ENCODE results near the gene AOC2. TPM values are rescaled to one million over a fixed set of nuclear protein-coding genes. Genes with fewer than 3 reads are reported as not detected.
"Not testable (repeated sequence)": the region's sequence is repeated elsewhere in the genome, so short reads cannot be mapped to it uniquely, and the experiment has no call there.

Gene AOC2
- total RNA-seq, 1 donor from 2014 or later, result 0.26 TPM

DNA sequence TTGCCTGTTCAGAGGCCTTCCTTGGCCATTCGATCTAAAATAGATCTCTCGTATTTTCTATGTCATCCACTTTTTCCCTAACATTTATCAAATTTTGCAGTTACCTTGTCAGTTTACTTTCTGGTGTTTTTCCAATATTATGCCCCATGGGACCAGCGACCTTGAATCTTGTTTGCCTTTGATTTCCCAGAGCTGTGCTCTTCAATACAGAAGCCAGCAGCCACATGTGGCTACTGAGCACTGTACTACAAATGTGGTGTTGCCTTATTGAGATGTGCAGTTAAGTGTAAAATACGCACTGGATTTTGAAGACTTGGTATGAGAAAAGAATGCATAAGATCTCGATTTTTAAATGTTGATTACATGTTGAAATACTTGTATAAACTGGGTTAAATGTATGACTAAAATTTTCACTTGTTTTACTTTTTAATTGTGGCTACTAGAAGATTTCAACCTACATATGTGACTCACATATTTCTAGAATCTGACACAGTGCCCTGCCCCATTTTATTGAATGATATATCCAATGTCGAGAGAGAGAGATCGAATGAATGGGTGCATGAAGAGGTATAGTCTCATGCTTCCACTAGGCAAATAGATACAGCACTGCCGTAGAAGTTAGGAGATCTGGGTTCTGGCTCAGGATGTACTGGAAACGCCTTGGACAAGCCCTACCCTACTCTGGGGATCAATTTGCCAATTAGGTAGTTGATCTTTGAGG is 12.0 kb upstream of the AOC2 start:
- DNase-seq (ENCODE audit: low read depth in 2 of 2), result no peak

DNA sequence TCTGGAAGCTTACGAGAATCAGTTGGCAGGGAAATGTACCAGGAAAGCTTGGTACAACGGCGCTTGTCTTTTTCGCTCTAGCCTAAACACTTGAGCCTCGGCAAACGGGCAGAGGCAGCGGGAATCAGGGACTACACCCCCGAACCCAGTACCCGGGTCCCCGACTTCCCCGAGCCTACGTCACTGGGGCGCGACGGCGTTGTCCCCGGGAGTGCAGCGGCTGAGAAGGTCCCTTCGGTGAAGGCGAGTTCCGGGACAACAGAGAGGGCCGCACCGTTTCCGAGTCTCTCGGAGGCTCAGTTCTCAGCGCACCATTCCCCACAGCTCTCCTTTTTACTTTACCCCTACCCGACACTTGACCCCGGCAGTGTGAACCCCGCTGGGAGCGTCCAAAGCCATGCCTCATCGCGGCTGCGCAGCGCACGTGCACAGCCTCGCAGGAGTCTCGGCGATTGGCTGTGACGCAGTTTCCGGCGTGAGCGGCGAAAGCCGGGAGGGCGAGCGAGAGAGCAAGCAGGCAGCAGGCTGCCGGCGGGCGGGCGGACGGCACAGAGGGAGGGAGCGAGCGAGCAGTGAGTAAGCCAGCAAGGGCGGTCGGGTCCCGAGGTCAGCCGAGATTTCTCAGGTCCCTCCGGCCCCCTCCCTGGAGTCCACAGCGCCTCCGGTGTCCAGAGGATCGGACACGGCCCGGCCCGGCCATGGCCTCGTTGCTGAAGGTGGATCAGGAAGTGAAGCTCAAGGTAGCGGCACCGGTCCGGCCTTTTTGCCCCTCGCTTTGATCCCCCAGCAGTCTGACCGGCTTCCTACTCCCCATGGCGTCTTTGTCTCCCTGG is 11.2 kb upstream of the AOC2 start, which contains the start of gene PSME3:
Gene PSME3, plus strand, starts transcription at position 464 of the 833 bp plus-strand sequence. Its CDS starts 235 bp downstream, at position 699.
- peak; percentile 78 to 88 for DNase-seq (ENCODE audit: low read depth in 2 of 2)

DNA sequence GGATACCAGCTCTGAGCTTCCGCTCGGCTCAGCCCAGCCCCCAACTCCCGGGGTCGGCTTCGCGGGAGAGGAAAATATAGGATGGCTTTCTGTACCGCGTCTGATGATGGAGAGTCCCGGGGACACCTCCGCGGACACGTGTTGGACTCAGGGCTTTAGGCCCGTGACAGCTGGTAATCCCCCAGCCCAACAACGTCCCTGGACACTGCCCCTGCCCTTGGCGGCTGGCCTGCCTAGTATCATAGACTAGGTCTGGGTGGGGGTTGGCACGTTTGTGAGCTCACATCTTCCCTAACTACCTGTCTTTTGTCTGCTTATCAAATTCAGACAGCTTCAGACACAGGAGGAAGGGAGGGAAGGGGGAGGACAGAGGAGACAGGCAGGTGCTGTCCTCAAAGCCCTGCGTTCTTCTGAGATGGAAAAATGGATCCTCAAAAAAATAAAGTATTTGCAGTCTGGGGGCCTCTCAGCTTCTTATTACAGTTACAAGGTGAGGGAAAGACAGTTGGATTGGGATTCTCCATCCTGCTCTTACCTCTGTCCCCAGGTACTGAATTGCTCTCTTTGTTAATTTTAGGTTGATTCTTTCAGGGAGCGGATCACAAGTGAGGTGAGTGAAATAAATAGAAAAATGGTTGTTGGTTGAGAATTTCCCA is 10.5 kb upstream of the AOC2 start:
- DNase-seq (ENCODE audit: low read depth in 2 of 2), result no peak

DNA sequence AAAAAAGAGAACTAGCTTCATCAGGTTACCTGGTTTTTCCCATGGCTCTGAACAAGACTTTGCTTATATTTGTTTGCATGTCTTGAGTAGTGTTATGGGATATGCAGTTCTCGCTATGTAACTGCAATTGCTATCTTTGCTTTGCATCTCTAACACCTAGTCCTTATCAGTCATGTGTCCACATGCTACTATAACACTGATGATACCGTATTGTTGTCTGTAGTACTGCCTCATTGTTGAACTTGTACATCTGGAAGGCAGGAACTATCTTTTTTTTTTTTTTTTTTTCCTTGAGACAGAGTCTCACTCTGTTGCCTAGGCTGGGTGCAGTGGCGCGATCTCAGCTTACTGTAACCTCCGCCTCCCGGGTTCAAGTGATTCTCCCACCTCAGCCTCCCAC is 8.6 kb upstream of the AOC2 start:
- no peak for DNase-seq (ENCODE audit: low read depth in 2 of 2)

DNA sequence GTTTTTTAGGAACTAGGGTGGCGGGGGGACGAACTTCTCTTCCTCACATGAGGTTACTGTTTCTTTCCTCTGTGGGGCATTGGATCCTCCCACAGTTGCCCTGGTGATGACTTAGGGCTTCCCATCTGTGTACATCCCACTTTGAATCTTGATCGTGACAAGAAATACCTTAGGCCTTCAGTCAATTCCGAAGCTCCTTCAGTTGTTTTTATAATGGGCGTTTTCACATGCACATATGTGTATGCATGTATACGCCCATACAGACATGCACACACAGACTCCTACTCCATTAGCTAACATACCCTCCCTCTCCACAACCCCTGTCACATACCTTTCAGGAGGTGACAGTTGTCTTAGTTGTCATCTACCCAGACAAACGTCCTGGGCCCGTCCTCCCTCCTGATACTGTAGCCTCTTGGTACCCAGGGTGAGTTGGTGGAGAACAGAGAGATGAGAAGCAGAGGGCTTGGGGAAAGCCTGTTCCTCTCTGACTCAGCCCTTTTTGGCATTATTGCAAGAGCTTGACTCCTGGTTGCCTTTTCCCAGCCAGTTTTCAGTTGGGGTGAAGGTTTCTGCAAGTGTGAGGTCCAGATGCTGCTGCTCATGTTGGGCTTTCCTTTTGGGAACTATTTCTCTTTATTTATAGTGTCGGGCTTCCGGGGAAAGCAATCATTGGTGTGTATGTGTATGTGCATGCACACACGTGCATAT is 2.2 kb upstream of the AOC2 start:
- no peak for DNase-seq (ENCODE audit: low read depth in 2 of 2)

DNA sequence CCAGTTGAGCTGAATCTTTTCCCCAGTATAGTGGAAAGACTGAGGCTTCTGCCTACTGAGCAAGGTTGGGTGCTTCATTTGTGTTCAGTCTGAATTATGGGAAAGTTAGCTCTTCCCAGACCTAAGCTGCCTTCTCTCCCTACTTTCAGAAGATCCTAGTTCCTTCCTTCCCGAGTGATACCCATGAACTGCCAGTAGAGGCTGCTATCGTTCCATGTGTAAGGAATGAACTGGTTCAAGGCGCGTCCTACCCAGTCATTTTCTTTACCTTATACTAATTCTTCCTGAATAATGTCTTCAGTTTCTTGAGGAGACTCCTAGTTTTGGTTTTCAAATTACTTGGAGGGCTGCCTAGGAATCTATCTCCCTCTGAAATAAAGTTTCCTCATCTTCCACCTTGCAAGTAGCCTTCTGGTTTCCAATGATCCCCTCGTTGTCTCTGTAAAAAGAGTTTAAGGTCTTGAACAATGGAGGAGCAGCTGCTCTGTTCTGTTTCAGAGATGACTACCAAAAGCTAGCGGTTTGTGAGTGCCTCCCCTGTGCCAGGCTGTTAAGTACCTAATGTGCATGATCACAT is 934 bp upstream of the AOC2 start:
- peak; percentile 55 to 78 for DNase-seq (ENCODE audit: low read depth in 2 of 2)

DNA sequence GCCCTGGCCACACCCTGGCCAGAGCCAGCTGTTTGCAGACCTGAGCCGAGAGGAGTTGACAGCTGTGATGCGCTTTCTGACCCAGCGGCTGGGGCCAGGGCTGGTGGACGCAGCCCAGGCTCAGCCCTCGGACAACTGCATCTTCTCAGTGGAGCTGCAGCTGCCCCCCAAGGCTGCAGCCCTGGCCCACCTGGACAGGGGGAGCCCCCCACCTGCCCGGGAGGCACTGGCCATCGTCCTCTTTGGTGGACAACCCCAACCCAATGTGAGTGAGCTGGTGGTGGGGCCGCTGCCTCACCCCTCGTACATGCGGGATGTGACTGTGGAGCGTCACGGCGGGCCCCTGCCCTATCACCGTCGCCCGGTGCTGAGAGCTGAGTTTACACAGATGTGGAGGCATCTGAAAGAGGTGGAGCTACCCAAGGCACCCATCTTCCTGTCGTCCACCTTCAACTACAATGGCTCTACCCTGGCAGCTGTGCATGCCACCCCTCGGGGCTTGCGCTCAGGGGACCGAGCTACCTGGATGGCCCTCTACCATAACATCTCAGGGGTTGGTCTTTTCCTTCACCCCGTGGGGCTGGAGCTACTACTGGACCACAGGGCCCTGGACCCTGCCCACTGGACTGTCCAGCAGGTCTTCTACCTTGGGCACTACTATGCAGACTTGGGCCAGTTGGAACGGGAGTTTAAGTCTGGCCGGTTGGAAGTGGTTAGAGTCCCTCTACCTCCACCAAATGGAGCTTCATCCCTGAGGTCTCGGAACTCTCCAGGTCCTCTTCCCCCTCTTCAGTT is 578 bp downstream of the AOC2 start:
- DNase-seq (ENCODE audit: low read depth in 2 of 2), result no peak

DNA sequence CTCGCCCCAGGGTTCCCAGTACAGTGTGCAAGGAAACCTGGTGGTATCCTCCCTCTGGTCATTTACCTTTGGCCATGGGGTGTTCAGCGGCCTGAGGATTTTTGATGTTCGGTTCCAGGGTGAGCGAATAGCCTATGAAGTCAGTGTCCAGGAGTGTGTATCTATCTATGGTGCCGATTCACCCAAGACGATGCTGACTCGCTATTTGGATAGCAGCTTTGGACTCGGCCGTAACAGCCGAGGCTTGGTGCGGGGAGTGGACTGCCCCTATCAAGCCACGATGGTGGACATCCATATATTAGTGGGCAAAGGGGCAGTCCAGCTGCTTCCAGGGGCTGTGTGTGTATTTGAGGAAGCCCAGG is 1.2 kb downstream of the AOC2 start:
- DNase-seq (ENCODE audit: low read depth in 2 of 2), result no peak

DNA sequence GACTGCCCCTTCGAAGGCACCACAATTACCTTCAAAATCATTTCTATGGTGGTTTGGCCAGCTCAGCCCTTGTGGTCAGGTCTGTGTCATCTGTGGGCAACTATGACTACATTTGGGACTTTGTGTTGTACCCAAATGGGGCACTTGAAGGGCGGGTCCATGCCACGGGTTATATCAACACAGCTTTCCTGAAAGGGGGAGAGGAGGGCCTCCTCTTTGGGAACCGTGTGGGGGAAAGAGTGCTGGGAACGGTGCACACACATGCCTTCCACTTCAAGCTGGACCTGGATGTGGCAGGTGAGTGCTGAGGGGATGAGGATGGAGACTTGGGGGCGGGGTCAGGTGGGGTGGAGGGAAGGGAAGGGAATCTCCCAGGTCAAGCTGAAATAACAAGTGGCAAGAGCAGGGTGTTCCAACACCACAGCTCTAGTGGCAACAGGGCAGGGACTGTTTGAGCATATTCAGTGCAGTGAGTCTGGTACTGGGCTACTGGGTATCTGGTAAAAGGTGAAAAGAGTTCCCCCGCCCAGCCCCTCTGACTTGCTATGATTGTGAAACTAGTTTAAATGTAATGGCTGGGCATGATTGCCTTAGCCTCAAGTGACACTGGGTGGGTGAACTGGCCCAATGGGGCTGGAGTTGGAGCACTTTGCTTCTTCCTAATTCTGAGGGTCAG is 1.7 kb downstream of the AOC2 start:
- no peak for DNase-seq (ENCODE audit: low read depth in 2 of 2)

DNA sequence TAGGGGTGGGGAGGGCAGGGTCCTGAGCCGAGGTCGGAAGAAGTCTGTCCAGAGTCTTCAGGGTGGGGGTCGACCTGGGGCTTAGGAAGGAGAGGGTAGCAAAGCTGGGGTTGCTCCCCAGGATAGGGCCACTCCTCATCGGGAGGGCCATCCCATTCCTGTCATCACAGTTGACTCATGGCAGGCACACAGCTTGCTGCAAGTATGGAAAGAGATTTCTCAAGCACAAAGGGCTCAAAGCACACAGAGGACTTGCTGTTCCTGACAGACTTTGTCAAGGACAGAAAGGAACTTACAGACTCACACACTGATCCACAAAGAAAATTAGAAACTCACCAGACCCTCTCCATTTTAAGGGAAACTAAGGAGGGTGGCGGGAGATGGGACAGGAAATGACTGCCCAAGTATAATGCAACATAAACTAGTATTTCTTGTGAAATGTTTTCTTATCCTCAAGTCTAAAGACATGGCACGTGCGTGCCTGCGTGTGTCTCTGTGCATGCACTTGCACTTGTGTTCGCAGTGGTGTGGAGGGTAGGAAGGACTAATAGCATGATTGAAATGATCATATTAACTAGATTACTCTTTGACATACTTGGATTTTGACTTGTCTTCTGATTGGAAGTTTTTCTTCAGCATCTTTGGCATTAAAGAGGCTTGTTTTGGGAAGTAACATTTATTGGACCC is 2.4 kb downstream of the AOC2 start:
- DNase-seq (ENCODE audit: low read depth in 2 of 2), result no peak

DNA sequence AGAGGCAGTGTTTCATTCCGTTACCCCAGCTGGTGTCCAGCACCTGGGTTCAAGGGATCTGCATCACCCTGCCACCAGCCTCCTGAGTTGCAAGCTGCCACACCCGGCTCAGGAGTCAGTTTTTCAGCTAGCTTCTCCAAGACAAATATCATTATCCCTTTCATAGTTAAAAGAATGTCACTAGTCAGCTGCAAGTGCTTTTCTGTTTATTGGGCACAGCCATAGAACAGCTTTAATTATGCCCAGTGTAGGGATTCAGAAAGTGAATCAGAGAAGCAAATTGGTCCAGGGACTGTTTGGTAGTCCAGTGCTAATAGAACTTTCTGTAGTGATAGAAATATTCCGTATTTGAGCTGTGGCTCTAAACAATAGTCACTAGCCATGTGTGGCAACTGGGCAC is 3.7 kb downstream of the AOC2 start:
- no peak for DNase-seq (ENCODE audit: low read depth in 2 of 2)

DNA sequence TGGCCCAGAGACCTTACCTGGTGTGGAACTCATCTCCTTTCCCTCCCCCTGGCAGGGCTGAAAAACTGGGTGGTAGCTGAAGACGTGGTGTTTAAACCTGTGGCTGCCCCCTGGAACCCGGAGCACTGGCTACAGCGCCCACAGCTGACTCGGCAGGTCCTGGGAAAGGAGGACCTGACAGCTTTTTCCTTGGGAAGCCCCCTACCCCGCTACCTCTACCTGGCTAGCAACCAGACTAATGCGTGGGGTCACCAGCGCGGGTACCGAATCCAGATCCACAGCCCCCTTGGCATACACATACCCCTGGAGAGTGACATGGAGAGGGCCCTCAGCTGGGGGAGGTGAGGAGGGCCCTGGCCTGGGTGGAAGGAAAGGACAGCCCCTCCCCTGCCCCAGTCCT is 4.7 kb downstream of the AOC2 start:
- no peak for DNase-seq (ENCODE audit: low read depth in 2 of 2)

DNA sequence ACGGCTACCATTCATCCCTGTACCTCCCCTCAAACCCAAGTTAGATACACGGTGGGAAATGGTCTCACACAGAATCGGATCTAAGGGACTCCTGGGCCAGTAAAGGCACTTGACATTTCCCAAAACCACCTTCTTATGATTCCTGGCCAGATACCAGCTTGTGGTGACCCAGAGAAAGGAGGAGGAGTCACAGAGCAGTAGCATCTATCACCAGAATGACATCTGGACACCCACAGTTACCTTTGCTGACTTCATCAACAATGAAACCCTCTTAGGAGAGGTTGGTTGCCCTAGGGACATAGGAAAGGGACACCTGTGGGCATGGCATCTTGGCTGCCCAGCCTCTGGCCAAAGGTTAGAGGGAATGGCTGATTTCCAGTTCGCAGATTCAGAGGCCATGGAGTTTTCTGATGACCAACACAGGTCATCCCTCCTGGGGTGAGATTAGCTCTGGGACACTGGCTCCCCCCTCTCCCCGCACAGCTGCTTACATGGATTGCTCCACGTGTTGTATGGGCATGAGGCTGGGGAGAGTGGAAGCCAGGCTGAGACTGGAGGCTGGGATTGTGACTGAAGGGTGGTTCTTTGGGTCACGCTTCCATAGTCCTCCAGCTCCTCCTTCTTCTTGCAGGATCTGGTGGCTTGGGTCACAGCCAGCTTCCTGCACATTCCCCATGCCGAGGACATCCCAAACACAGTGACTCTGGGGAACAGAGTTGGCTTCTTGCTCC is 5.2 kb downstream of the AOC2 start:
- no peak for DNase-seq (ENCODE audit: low read depth in 2 of 2)

DNA sequence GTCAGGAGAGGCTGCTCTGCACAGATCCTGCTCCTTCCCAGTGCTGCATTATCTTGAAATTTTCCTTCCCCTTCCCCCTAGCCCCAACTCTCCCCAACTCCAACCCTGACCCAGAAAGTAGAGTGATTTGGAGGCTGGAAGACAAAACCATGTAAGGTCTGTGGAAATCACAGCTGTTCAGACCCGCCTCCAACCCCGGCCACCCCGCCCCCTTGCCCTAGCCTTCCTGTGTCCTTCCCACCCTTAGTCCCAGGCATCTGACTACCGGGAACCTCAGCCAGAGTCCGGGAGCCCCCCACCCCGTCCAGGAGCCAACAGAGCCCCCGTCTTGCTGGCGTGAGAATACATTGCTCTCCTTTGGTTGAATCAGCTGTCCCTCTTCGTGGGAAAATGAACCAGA is 6.6 kb downstream of the AOC2 start, which contains the start of gene AOC3:
Gene AOC3, plus strand, starts transcription at position 246 of the 400 bp plus-strand sequence. Its CDS starts 145 bp downstream, at position 391.
- no peak for DNase-seq (ENCODE audit: low read depth in 2 of 2)

DNA sequence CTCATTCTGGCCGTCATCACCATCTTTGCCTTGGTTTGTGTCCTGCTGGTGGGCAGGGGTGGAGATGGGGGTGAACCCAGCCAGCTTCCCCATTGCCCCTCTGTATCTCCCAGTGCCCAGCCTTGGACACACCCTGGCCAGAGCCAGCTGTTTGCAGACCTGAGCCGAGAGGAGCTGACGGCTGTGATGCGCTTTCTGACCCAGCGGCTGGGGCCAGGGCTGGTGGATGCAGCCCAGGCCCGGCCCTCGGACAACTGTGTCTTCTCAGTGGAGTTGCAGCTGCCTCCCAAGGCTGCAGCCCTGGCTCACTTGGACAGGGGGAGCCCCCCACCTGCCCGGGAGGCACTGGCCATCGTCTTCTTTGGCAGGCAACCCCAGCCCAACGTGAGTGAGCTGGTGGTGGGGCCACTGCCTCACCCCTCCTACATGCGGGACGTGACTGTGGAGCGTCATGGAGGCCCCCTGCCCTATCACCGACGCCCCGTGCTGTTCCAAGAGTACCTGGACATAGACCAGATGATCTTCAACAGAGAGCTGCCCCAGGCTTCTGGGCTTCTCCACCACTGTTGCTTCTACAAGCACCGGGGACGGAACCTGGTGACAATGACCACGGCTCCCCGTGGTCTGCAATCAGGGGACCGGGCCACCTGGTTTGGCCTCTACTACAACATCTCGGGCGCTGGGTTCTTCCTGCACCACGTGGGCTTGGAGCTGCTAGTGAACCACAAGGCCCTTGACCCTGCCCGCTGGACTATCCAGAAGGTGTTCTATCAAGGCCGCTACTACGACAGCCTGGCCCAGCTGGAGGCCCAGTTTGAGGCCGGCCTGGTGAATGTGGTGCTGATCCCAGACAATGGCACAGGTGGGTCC is 7.2 kb downstream of the AOC2 start:
- not testable (repeated sequence) for DNase-seq (ENCODE audit: low read depth in 2 of 2)

DNA sequence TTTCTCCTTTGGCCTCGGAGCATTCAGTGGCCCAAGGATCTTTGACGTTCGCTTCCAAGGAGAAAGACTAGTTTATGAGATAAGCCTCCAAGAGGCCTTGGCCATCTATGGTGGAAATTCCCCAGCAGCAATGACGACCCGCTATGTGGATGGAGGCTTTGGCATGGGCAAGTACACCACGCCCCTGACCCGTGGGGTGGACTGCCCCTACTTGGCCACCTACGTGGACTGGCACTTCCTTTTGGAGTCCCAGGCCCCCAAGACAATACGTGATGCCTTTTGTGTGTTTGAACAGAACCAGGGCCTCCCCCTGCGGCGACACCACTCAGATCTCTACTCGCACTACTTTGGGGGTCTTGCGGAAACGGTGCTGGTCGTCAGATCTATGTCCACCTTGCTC is 8.0 kb downstream of the AOC2 start:
- DNase-seq (ENCODE audit: low read depth in 2 of 2), result no peak

DNA sequence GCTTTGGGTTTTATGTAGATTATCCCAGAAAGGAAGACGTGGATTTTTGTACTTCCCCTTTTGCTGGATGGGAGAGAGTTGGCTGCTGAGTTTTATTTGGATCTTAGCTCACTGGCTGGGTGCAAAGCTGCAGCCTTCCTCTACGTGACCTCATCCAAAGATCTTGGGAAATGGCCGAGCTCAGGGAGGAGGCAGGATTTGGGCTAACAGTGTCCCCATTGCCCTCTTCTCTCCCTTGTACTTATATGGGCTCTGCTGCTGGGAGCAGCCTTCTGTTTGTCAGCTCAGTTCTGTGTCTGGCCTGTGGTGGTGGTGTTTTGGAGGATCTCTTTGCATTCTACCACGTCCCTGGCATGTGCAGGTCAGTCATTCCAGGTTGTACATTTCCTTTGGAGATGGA is 8.6 kb downstream of the AOC2 start:
- no peak for DNase-seq (ENCODE audit: low read depth in 2 of 2)

DNA sequence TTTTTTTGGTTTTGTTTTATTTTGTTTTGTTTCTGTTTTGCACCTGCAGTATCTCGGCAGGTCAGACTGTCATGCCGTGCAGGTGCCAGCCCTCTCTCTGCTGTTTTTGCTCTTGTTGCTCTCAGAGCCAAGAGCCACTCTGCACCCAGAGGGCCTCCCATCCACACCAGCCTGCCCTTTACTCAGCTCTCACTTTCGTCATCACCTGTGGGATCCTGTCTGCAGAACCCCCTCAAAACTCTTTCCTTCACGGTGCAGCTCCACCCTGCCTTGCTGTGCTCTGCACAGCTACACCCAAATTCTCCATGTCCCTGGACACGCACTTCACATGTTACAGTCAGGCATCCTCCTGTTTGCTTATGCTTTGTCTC is 9.2 kb downstream of the AOC2 start:
- DNase-seq (ENCODE audit: low read depth in 2 of 2), result no peak

All from dermis microvascular lymphatic vessel endothelial cell (primary cell).